Epithelial cell of proximal tubule (primary cell): ENCODE measurements around the gene NRP2. TPM values are rescaled to one million over a fixed set of nuclear protein-coding genes. Genes with fewer than 3 reads are reported as not detected.
A peak's percentile ranks its signal among the peaks of the same experiment; 100 is the strongest.

Experiments used
- DNase-seq: peaks from one replicate; pipeline ENCODE4 v3.0.0-alpha.2; 2011; ENCODE audit warnings: low read depth
- H3K4me3 ChIP-seq: 2 replicates; pipeline ENCODE4 v1.5.1; 2011; ENCODE audit warnings: low read depth, mild to moderate bottlenecking, low read length
- total RNA-seq: library from RNA; depleted of rRNA; stranded (reverse); fragments of >200 nt; gene quantifications from 2 replicates; pipeline ENCODE4 v1.2.3, GENCODE V29; 2015
- TF ChIP-seq, protein P1 (sequence below): conservative IDR thresholded peaks from 2 replicates; pipeline ENCODE4 v1.5.1; 2012; ENCODE audit warnings: low read depth, mild to moderate bottlenecking, low read length

The NRP2 gene
- total RNA-seq, 1 donor from 2014 or later, result 36.5 TPM

- no peak for DNase-seq
- TF ChIP-seq, protein P1, sequence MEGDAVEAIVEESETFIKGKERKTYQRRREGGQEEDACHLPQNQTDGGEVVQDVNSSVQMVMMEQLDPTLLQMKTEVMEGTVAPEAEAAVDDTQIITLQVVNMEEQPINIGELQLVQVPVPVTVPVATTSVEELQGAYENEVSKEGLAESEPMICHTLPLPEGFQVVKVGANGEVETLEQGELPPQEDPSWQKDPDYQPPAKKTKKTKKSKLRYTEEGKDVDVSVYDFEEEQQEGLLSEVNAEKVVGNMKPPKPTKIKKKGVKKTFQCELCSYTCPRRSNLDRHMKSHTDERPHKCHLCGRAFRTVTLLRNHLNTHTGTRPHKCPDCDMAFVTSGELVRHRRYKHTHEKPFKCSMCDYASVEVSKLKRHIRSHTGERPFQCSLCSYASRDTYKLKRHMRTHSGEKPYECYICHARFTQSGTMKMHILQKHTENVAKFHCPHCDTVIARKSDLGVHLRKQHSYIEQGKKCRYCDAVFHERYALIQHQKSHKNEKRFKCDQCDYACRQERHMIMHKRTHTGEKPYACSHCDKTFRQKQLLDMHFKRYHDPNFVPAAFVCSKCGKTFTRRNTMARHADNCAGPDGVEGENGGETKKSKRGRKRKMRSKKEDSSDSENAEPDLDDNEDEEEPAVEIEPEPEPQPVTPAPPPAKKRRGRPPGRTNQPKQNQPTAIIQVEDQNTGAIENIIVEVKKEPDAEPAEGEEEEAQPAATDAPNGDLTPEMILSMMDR, result no peak
Observed at GRCh38 chr2:205770577-205770976, 88.3 kb downstream of the NRP2 start.

DNA sequence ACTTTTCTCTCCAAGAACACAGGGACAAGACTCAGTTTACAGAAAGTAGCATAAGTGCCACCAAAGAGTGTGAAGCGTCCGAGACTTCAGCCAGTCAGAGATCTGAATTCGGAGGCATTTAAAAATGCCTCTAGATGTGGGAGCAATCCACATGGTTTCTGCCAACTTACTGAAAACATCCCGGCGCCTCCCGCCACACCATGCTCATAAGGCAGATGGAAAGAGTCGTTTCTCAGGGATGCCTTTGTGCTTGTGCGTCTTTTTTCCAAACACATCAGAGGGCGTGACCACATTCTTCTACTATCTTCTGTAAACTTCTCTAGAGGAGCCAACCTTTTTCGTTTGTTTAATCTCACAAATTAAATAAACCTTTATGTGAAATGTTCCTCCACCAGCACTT lies 88.7 kb downstream of the NRP2 start:
- no peak for DNase-seq
- no peak overlapping the region for H3K4me3 ChIP-seq

More at GRCh38 chr2:205770577-205770976, 88.3 kb downstream of the NRP2 start:
- H3K4me3 ChIP-seq, result no peak overlapping the region

GRCh38 chr2:205771666-205772065 lies 89.4 kb downstream of the NRP2 start:
- TF ChIP-seq, protein P1, result no peak
- no peak overlapping the region for H3K4me3 ChIP-seq
- no peak for DNase-seq

More for the DNA sequence above, 88.7 kb downstream of the NRP2 start:
- TF ChIP-seq, protein P1, result no peak

GRCh38 chr2:205772983-205773382 lies 90.7 kb downstream of the NRP2 start:
- no peak overlapping the region for H3K4me3 ChIP-seq
- TF ChIP-seq, protein P1, result no peak
- no peak for DNase-seq

DNA sequence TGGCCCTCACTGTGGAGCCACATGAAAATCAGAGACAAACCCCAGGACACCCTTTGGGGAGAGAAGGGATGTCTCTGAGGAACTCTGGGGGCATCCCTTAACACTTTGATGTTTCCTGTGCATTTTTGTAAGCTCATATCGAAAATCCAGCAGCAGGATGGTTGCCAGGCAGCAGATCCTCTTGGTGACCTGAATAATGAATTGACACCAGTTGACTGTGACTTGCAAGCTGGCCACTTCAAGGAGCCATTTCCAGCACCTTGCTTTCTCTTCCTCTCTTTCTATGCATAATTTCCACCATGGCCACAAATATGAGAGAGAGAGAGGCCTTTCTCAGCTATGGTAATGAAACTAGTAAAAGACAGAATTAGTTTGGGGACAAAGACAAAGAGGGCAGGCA lies 91.7 kb downstream of the NRP2 start:
- no peak for DNase-seq
- no peak overlapping the region for H3K4me3 ChIP-seq
- TF ChIP-seq, protein P1, result no peak

DNA sequence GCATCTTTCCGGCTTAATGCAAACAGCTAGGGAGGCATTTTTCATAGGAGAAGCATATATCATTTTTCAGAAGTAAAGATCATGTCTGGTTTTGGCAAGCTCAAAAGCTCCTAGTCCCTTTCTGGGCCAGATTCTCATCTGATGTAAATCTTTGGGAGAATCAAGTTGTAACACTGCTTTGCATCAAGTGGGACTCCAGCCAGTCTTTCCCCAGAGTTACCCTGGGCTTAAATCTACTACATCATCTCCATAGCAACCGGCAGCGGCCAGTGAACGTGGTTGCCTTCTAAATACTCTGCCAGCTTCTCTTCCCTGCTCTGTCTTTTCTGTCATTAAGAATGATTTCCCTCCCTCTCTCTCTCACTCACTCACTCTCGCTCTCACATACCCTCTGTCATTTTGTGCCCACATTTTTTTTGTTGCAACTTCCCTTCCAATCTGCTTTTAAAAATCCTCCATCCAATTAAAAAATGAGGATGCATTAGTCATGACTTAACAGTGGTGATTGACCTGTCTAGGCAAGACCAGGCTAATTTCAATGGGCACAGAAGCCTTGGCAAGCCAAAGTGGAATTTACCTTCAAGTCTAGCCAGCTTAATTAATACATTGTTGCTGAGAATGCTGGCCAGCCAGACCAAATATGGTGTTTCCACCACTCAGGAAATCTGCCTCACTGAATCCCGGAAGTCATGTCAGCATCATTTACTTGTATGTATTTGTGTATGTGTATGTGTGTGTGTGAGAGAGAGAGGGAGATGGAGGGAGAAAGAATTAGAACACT lies 93.0 kb downstream of the NRP2 start:
- H3K4me3 ChIP-seq, result no peak overlapping the region
- no peak for DNase-seq
- TF ChIP-seq, protein P1, result no peak

- no peak overlapping the region for H3K4me3 ChIP-seq
- TF ChIP-seq, protein P1, result peak; percentile 84
- DNase-seq, result no peak
Observed at GRCh38 chr2:205776139-205776538, 93.8 kb downstream of the NRP2 start.
